Esophagus muscularis mucosa (tissue), 4 donors: ENCODE data around the gene NME3. TPM values are rescaled to one million over a fixed set of nuclear protein-coding genes. Genes with fewer than 3 reads are reported as not detected.

Source experiments
- DNase-seq: peaks from one replicate; pipeline ENCODE4 v3.0.0-alpha.2; 2017; ENCODE audit errors: extremely low spot score
- H3K27ac ChIP-seq, 4 donors: fragments of 200-600 bp; sonication (generic); replicated peaks in 1 of 4; 1 replicate in 3 of 4; 2 replicates in 1 of 4; pipeline ENCODE4 v1.5.1; 2016 to 2019; ENCODE audit warnings: mild to moderate bottlenecking in 1 of 4
- H3K27me3 ChIP-seq, 4 donors: fragments of 200-600 bp; sonication (generic); one replicate each; pipeline versions ENCODE4 v1.5.1 to v1.6.0; 2016 to 2019
- H3K36me3 ChIP-seq, 4 donors: fragments of 200-600 bp; sonication (generic); one replicate each; pipeline ENCODE4 v1.5.1; 2016 to 2019
- H3K4me1 ChIP-seq, 4 donors: fragments of 200-600 bp; sonication (generic); one replicate each; pipeline ENCODE4 v1.5.1; 2016 to 2019
- H3K4me3 ChIP-seq, 4 donors: fragments of 200-600 bp; sonication (generic); 1 replicate in 2 of 4; 2 replicates in 2 of 4; pipeline ENCODE4 v1.5.1; 2016 to 2019; ENCODE audit warnings: mild to moderate bottlenecking in 4 of 4, moderate library complexity in 1 of 4
- H3K9me3 ChIP-seq, 4 donors: fragments of 200-600 bp; sonication (generic); 1 replicate in 3 of 4; 2 replicates in 1 of 4; pipeline ENCODE4 v1.5.1; 2016 to 2019
- EP300 ChIP-seq: sonication (generic); formaldehyde crosslinking; IDR thresholded peaks from one replicate; pipeline ENCODE4 v1.6.1; 2017; ENCODE audit warnings: antibody characterized with exemption
- POLR2A ChIP-seq: fragments of 450-650 bp; IDR thresholded peaks from one replicate; pipeline ENCODE4 v1.6.1; 2017; ENCODE audit warnings: antibody characterized with exemption, moderate library complexity, mild to moderate bottlenecking, low read depth
- POLR2AphosphoS5 ChIP-seq, 2 donors: sonication (generic); formaldehyde crosslinking; IDR thresholded peaks; one replicate each; pipeline ENCODE4 v1.6.1; 2017; ENCODE audit warnings: antibody characterized with exemption in 2 of 2
- WGBS: methylation state at CpG from one replicate; pipeline ENCODE4 v1.1.5; 2018; 5-methylcytosine and 5-hydroxymethylcytosine counted together
- intact Hi-C: fragments of 100-400 bp; cut with DNase I; formaldehyde crosslinking; loops from one replicate; pipeline ENCODE4 v1.15.1; 2023
- total RNA-seq, 4 donors: library from RNA; depleted of rRNA; stranded (reverse); fragments of >200 nt; gene quantifications; one replicate each; pipeline versions ENCODE4 v1.1.0 to v1.2.1, GENCODE V29; 2016
- TF ChIP-seq, protein P1 (sequence below), 3 experiments: fragments of 200-600 bp in 2 of 3; fragments of 450-650 bp in 1 of 3; sonication (generic) in 2 of 3; IDR thresholded peaks; one replicate each; pipeline ENCODE4 v1.5.1; 2017 to 2019; ENCODE audit warnings: antibody characterized with exemption in 3 of 3, mild to moderate bottlenecking in 2 of 3, moderate library complexity in 1 of 3

Gene NME3
- total RNA-seq, 4 donors from 2014 or later, result 64.8 to 101 (median 83.7) TPM

DNA sequence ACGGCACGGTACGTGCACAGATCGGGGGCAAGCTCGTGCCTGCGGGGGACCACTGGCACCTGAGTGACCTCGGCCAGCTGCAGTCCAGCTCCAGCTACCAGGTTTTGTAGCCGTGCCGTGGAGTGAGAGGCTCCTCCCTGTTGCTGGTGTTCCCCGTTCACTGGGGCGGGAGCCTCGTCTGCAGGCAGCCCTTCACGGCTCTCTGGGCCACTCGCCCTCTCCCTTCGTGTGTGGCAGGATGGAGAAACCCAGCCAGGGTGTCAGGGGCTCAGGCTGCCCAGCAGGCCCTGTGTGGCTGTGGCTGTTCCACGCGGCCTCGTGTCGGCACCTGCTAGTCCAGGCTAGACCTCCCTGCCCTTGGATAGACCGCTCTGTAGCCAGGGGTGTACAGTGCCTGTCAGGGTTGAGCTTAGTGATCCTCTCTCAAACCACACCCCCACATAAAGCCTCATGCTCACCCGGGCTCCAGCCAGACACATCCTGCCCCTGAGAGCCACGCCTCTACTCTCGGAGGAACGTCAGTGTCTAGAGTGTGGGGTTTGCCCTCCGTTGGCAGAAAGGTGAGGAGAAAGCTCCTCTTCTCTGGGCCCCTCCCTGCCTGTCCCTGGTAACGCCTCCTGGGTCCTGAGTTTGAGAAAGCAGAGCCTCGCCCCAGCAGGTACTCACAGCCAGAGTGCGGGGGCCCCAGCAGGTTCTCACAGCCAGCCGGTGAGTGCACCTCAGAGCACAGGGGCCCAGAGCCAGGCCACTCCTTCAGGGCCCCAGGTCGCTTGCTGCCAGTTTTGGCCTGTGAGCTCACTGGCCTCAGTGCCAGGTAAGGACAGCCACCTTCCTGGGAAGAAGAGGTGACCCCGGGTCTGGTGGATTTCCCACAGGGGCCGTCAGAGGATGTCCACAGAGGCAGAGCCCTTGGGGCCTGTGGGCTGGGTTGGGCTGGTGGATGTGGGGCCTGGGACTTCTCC is 27.7 kb downstream of the NME3 start:
- DNase-seq, result no peak
- no peaks in the 10 kb centered on the region for H3K27me3 ChIP-seq
- H3K27ac ChIP-seq, result no peak overlapping the region
- no peaks in the 10 kb centered on the region for H3K9me3 ChIP-seq
- H3K4me3 ChIP-seq, result no peak overlapping the region
- no peak for TF ChIP-seq POLR2A
- TF ChIP-seq, protein P1, sequence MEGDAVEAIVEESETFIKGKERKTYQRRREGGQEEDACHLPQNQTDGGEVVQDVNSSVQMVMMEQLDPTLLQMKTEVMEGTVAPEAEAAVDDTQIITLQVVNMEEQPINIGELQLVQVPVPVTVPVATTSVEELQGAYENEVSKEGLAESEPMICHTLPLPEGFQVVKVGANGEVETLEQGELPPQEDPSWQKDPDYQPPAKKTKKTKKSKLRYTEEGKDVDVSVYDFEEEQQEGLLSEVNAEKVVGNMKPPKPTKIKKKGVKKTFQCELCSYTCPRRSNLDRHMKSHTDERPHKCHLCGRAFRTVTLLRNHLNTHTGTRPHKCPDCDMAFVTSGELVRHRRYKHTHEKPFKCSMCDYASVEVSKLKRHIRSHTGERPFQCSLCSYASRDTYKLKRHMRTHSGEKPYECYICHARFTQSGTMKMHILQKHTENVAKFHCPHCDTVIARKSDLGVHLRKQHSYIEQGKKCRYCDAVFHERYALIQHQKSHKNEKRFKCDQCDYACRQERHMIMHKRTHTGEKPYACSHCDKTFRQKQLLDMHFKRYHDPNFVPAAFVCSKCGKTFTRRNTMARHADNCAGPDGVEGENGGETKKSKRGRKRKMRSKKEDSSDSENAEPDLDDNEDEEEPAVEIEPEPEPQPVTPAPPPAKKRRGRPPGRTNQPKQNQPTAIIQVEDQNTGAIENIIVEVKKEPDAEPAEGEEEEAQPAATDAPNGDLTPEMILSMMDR (IDR thresholded peaks at IDR 0.05), result no peak
- intact Hi-C loops, result no loop called here
- H3K36me3 ChIP-seq, result peaks cover 21 to 82% (median 75%) of the 10 kb centered on the region in 4 donors
- 93% methylated on average over 27 of the region's 32 CpGs for WGBS
- H3K4me1 ChIP-seq, result no peaks in the 10 kb centered on the region

DNA sequence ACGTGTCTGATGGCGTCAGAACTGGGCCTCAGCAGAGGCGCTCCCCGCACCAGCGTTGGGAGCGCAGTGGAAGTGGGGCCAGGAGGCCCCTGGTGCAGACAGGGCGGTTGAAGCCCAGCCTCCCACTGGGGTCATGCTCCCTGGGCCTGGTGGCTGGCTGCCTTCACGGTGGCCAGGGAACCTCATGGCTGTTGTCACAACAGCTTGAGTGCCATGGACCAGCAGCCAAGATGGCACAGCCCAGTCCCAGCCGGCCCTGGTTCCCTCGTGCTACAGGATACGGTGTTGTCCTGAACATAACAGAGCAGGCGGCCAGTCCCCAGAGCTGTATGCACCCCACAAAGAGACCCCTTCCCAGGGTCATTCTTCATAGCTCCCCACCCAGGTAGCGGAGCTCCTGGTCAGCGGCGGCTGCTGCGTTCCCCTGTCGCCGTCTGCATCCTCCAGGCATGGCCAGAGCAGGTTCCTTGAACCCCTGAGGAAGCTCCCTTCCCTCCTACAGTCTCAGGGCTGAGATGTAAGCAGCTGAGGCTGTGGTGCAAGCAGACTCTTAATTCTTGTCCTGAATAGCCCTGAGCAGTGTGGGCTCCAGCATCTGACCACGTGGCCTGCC is 29.7 kb downstream of the NME3 start:
- H3K36me3 ChIP-seq, result peaks cover 6 to 62% (median 55%) of the 10 kb centered on the region in 4 donors
- H3K4me3 ChIP-seq, result no peak overlapping the region
- H3K27me3 ChIP-seq, result no peaks in the 10 kb centered on the region
- TF ChIP-seq, protein P1 (IDR thresholded peaks at IDR 0.05), result no peak
- TF ChIP-seq POLR2A (no peak), EP300 (no peak)
- WGBS, result 92% methylated on average over 14 of the region's 19 CpGs
- no peaks in the 10 kb centered on the region for H3K9me3 ChIP-seq
- H3K27ac ChIP-seq, result no peak overlapping the region
- no peak for DNase-seq
- intact Hi-C loops, result no loop called here
- no peaks in the 10 kb centered on the region for H3K4me1 ChIP-seq

DNA sequence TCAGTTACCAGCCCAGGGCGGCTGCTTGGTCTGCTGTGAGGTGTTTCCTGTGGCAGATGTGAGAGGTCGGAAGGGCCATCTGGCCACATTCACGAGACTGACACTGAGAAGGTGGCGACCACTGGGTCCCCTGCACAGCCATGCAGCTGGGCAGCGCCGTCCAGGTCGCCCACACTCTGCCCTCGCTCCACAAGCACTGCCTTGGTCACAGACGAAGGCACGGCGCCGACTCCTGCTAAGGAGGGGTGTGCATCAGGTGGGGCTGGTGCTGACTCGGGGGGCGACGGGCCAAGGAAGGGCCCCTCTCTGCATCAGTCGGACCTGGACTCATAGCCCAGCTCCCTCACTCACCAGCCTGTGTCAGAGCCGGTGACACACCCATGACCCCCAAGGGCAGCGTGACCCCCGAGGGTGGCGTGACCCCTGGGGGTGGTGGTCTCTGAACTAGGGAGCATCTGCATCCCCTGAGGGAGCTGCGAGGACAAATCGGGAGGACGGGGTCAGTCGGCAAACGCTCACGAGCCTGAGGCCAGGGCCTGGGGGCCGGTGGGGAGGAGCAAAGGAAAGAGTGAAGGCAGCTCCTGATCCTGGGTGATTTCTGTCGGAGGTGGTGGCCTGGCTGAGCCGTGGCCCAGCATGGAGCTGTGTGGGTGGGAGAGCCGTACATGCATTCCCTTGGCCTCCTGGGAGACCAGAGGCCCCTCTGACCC is 30.4 kb downstream of the NME3 start:
- Histone ChIP-seq H3K9me3 (no peaks in the 10 kb centered on the region), H3K27me3 (no peaks in the 10 kb centered on the region), H3K4me1 (no peaks in the 10 kb centered on the region), H3K4me3 (no peak overlapping the region), H3K36me3 (peaks cover 6 to 55% (median 48%) of the 10 kb centered on the region in 4 donors), H3K27ac (no peak overlapping the region)
- intact Hi-C loops, result no loop called here
- DNase-seq, result no peak
- 91% methylated on average over 18 of the region's 30 CpGs for WGBS
- TF ChIP-seq POLR2AphosphoS5 (IDR thresholded peaks at IDR 0.05), result no peak
- TF ChIP-seq POLR2A, result no peak
- TF ChIP-seq EP300, result no peak
- TF ChIP-seq, protein P1 (IDR thresholded peaks at IDR 0.05), result no peak

DNA sequence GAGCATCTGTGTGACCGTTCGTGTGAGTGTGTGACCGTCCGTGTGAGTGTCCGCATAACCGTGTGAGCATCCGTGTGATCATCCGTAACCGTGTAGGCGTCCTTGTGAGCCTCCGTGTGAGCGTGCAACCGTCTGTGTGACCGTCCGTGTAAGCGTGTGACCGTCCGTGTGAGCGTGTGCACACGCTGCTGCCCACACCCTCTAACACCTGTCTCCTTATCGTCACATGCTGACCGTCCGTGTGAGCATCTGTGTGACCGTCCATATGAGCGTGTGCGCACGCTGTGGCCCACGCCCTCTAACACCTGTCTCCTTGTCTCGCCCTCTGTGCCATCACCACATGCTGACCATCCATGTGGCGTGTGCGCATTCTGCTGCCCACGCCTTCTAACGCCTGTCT is 31.1 kb downstream of the NME3 start:
- intact Hi-C loops, result no loop called here
- no peak for DNase-seq

More for the DNA sequence above, 31.1 kb downstream of the NME3 start:
- H3K4me3 ChIP-seq, result no peak overlapping the region
- no peaks in the 10 kb centered on the region for H3K27me3 ChIP-seq
- peaks cover 6 to 48% (median 41%) of the 10 kb centered on the region in 4 donors for H3K36me3 ChIP-seq
- TF ChIP-seq POLR2A (no peak), POLR2AphosphoS5 (IDR thresholded peaks at IDR 0.05) (no peak), EP300 (no peak)
- TF ChIP-seq, protein P1 (IDR thresholded peaks at IDR 0.05), result no peak
- H3K4me1 ChIP-seq, result no peaks in the 10 kb centered on the region
- H3K9me3 ChIP-seq, result no peaks in the 10 kb centered on the region
- no peak overlapping the region for H3K27ac ChIP-seq
- WGBS, result 94% methylated on average over 33 of the region's 33 CpGs
